HL-60/S4 (cell line): Measurements from ENCODE around the gene CKAP2L.

Experiments used
- in situ Hi-C: fragments of 300-500 bp; cut with MboI; formaldehyde crosslinking; loops from 2 replicates; pipeline ENCODE4 v1.14.3; 2022; ENCODE audit warnings: low sequenced_read_pairs

CKAP2L gene

GRCh38 chr2:112688086-112688880 is 76.1 kb downstream of the CKAP2L start:
- in situ Hi-C loops = no loop called here

- in situ Hi-C loops = no loop called here
These were observed 76.9 kb downstream of the CKAP2L start for GRCh38 chr2:112687522-112687921.
